ENCODE measurements around the gene CLEC4M.
"Not testable (repeated sequence)": the region's sequence is repeated elsewhere in the genome, so short reads cannot be mapped to it uniquely, and the experiment has no call there.

Gene CLEC4M

GRCh38 chr19:7763696-7764095 lies 653 bp downstream of the CLEC4M start:
- no peak for TF ChIP-seq ZFX (IDR thresholded peaks at IDR 0.05)
- TF ChIP-seq, protein P1, sequence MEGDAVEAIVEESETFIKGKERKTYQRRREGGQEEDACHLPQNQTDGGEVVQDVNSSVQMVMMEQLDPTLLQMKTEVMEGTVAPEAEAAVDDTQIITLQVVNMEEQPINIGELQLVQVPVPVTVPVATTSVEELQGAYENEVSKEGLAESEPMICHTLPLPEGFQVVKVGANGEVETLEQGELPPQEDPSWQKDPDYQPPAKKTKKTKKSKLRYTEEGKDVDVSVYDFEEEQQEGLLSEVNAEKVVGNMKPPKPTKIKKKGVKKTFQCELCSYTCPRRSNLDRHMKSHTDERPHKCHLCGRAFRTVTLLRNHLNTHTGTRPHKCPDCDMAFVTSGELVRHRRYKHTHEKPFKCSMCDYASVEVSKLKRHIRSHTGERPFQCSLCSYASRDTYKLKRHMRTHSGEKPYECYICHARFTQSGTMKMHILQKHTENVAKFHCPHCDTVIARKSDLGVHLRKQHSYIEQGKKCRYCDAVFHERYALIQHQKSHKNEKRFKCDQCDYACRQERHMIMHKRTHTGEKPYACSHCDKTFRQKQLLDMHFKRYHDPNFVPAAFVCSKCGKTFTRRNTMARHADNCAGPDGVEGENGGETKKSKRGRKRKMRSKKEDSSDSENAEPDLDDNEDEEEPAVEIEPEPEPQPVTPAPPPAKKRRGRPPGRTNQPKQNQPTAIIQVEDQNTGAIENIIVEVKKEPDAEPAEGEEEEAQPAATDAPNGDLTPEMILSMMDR (conservative IDR thresholded peaks at IDR 0.05): no peak
- H3K27ac ChIP-seq: no peak overlapping the region

GRCh38 chr19:7764157-7764556 lies 1.1 kb downstream of the CLEC4M start:
- not testable (repeated sequence) for H3K27ac ChIP-seq

DNA sequence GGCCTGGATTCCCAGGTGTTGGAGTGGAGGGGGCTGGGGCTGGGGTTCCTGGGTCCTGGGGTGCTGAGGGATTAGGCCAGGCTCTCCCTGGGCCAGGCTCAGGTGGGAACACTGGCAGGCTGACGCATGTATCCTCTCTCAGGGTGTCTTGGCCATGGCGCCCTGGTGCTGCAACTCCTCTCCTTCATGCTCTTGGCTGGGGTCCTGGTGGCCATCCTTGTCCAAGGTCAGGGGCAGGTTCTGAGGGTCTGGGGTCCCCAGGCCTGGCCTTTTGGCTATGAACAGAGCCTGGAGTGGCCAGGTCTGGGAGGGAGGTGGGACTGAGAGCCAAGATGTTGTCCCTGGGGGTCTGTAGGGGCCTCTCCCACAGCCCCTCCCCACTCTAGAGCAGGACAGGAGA lies 2.0 kb downstream of the CLEC4M start:
- not testable (repeated sequence) for H3K27ac ChIP-seq

GRCh38 chr19:7766535-7766934 lies 3.5 kb downstream of the CLEC4M start:
- TF ChIP-seq ZFX (IDR thresholded peaks at IDR 0.05): no peak
- TF ChIP-seq, protein P1 (conservative IDR thresholded peaks at IDR 0.05): no peak
- no peak overlapping the region for H3K27ac ChIP-seq

DNA sequence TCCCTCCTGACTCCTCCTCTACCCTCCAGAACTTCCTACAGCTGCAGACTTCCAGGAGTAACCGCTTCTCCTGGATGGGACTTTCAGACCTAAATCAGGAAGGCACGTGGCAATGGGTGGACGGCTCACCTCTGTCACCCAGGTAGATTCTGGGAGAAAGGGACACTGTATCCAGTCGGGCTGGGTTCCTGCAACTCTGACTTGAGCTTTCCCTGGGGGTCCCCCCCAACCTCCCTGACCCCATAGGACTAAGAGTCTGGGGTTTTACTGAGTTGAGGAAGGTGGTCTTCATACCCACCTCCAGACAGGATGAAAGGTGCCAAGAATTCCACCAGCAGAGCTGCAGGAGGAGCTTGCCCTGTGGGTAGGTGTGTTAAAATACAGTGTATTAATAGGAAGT lies 4.4 kb downstream of the CLEC4M start:
- no peak for TF ChIP-seq ZFX (IDR thresholded peaks at IDR 0.05)
- TF ChIP-seq, protein P1 (conservative IDR thresholded peaks at IDR 0.05): no peak
- no peak overlapping the region for H3K27ac ChIP-seq

- TF ChIP-seq ZFX (IDR thresholded peaks at IDR 0.05): no peak
- TF ChIP-seq, protein P1 (conservative IDR thresholded peaks at IDR 0.05): no peak
Measured at GRCh38 chr19:7769171-7769570, 6.1 kb downstream of the CLEC4M start.

DNA sequence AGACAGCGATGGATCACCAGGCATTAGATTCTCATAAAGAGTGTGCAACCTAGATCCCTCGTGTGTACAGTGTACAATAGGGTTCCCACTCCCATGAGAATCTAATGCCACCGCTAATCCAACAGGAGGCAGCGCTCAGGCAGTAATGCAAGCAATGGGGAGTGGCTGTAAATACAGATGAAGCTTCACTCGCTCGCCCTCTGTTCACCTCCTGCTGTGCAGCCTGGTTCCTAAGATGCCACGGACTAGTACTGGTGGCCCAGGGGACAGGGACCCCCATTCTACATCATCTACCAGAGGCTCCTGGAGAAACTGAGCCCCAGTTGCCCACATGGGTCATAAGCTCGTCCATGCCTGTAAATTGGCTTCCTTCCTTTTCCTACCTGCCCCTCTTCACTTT lies 8.0 kb downstream of the CLEC4M start:
- no peak overlapping the region for H3K27ac ChIP-seq
- TF ChIP-seq, protein P1 (conservative IDR thresholded peaks at IDR 0.05): no peak
- no peak for TF ChIP-seq ZFX (IDR thresholded peaks at IDR 0.05)

More at GRCh38 chr19:7769171-7769570, 6.1 kb downstream of the CLEC4M start:
- H3K27ac ChIP-seq: no peak overlapping the region

GRCh38 chr19:7772752-7773291 lies 9.8 kb downstream of the CLEC4M start:
- H3K27ac ChIP-seq: no peak overlapping the region
- TF ChIP-seq, protein P1 (conservative IDR thresholded peaks at IDR 0.05): no peak
- TF ChIP-seq ZFX (IDR thresholded peaks at IDR 0.05): no peak

Measured in C4-2B (cell line).